Daoy (cell line): ENCODE measurements around the gene ARID2. TPM values are rescaled to one million over a fixed set of nuclear protein-coding genes. Genes with fewer than 3 reads are reported as not detected.

ENCODE experiments used
- DNase-seq: peaks from one replicate; pipeline ENCODE4 v3.0.0-alpha.2; 2015; ENCODE audit warnings: low read depth
- total RNA-seq: library from RNA; depleted of rRNA; stranded (reverse); fragments of >200 nt; shearing (Covaris generic); gene quantifications from 2 replicates; pipeline ENCODE4 v1.2.3, GENCODE V29; 2014

Gene ARID2
- total RNA-seq, 1 experiment from 2014 or later: 12.9 TPM

DNA sequence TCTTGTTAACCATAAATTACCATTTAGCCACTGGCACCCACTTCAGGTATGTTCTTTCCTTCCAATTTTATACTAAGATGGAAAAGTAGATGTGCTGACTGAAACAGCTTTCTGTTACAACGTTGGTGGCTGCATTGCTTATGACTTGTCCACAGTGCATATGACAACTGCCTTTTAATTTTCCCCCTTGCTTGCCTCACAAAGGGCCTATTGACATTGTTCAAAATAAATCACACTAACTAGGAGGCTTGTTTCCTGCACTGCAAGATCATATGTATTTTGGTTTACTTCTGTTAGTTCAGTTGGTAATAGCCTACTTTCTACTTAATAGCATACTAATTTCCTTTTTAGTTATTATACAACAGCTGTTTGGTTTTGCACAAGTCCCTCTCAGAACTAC lies 205.4 kb downstream of the ARID2 start:
- DNase-seq: no peak

DNA sequence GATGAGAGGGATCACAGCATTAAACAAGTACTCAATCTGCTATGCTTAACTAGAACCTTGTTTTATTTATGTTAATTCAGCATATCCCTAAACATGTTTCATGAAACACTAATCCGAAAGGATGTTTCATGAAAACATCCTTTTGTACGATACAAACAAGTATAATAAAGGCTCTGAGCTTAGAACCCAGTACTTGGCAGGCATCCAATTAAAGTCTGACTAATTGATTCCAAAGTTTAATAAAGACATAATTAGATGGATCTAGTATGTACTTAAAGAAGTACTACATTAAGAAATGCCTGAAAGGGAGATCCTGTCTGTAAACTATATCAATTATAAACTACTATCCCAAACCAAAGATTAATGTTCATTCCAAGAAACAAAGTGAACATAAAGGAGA lies 209.1 kb downstream of the ARID2 start:
- no peak for DNase-seq

DNA sequence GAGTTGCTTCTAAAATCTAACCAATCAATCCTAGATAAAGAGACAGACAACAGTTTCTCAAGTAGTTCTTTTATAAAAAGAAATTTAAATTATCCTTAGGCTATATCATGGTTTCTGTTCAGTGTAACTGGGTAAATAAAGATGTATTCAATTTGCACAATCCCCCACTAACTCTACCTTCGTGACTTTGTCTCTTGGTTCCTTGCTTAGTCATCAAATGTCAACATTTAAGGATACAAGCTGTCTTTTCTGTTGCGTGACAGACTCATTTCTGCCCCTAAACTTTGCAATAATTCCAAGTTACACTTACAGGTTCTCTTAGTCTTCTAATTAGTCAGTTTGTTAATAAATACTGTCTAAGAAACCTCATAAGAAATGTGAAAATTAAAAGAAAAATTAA lies 210.3 kb downstream of the ARID2 start:
- no peak for DNase-seq

DNA sequence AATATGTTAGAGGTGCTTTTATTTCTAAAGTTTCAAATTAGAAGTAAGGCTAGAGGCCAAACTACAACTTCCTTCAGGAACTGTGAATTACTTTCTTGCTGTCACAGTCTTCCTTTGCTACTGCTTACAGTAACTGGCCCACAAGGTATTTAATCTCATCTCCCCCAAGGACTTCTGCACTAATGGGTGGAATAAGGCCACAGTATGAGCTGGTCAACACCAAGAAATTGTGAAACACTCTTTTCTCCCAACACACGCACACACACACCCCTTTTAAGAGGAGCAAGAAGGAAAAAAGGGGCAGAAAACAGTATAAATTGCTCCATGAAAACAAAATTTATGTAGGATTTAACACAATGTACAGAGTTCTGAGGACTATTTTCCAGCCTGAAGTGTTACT lies 215.3 kb downstream of the ARID2 start:
- no peak for DNase-seq

DNA sequence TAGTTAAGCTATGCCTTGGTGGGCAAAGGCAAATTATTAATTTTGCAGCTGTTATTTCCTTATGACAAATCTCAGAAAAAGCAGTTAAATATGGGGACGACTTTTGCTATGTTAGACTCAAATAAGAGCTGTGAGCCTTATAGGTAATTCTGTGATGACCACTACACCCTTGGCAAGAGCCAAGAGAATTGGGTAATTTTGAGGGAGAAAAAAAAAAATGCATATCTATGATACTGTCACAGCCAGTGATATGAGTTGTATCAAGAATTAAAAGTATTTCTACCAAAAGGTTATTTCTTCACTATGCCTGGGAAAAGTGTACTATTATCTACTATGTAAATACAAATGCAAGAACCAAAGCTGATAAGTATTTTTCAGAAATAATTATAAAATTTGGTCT lies 216.9 kb downstream of the ARID2 start:
- DNase-seq: no peak

DNA sequence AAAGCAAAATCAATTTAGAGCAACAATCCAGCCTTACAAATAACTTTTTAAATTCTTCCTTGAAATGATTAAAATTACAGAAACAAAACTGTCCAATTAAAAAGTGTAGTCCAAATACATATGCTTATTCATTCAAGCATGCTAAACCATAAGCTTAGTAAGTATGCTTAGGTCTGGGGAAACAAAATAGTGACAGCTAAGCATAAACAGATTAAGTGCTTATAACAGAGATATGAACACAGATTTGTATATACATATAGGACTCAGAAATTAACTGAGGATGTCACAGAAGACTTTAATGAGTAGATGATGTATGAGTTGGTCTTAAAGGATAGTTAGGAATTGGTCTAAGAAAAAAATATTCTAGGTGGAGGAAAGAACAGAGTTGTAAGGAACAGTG lies 219.0 kb downstream of the ARID2 start:
- no peak for DNase-seq
